HEK293 (cell line): ENCODE results near the gene TSSK6.

ENCODE experiments used
- ATF2 ChIP-seq: fragments of 450-650 bp; formaldehyde crosslinking; IDR thresholded peaks from 2 replicates; pipeline ENCODE4 v1.5.1; 2016; ENCODE audit warnings: missing biosample characterization, missing genetic modification characterization, low read depth
- BCL11A ChIP-seq: fragments of 450-650 bp; formaldehyde crosslinking; IDR thresholded peaks from 2 replicates; pipeline ENCODE4 v1.5.1; 2016; ENCODE audit warnings: low read depth, missing biosample characterization, missing genetic modification characterization
- CTCF ChIP-seq: fragments of 450-650 bp; formaldehyde crosslinking; IDR thresholded peaks from 2 replicates; pipeline ENCODE4 v1.5.1; 2016; ENCODE audit warnings: missing biosample characterization, missing genetic modification characterization
- TSHZ1 ChIP-seq: fragments of 450-650 bp; formaldehyde crosslinking; IDR thresholded peaks from 2 replicates; pipeline ENCODE4 v1.5.1; 2016; ENCODE audit warnings: missing biosample characterization, missing genetic modification characterization, borderline replicate concordance
- ZBTB7A ChIP-seq: fragments of 450-650 bp; formaldehyde crosslinking; IDR thresholded peaks from 2 replicates; pipeline ENCODE4 v1.5.1; 2016; ENCODE audit warnings: low read depth, missing biosample characterization, missing genetic modification characterization
- ZFP3 ChIP-seq: fragments of 450-650 bp; formaldehyde crosslinking; IDR thresholded peaks from 2 replicates; pipeline ENCODE4 v1.5.1; 2016; ENCODE audit warnings: low read depth, missing biosample characterization, missing genetic modification characterization
- ZNF362 ChIP-seq: fragments of 450-650 bp; formaldehyde crosslinking; IDR thresholded peaks from 2 replicates; pipeline ENCODE4 v1.5.1; 2016; ENCODE audit warnings: missing biosample characterization, missing genetic modification characterization
- ZNF664 ChIP-seq: fragments of 450-650 bp; formaldehyde crosslinking; IDR thresholded peaks from 2 replicates; pipeline ENCODE4 v1.5.1; 2016; ENCODE audit warnings: missing biosample characterization, missing genetic modification characterization

GRCh38 chr19:19559931-19560330 is 44.6 kb upstream of the TSSK6 start:
- no peak for TF ChIP-seq CTCF (tag by site-specific recombination)
- TF ChIP-seq ZBTB7A (tag by site-specific recombination), result no peak
- no peak for TF ChIP-seq ATF2 (tag by site-specific recombination)
- no peak for TF ChIP-seq TSHZ1 (tag by site-specific recombination)
- no peak for TF ChIP-seq ZFP3 (tag by site-specific recombination)
- TF ChIP-seq ZNF664 (tag by site-specific recombination), result no peak
- no peak for TF ChIP-seq ZNF362 (tag by site-specific recombination)
- TF ChIP-seq BCL11A (tag by site-specific recombination), result no peak
